Trophoblast cell (in vitro differentiated cells and primary cell): Measurements from ENCODE around the gene CNEP1R1.

Experiments
- DNase-seq, 2 donors: peaks; one replicate each; pipeline ENCODE4 v3.0.0-alpha.2; 2016
- H2AFZ ChIP-seq: 2 replicates; pipeline ENCODE4 v1.6.1; 2013; ENCODE audit warnings: low read length, moderate library complexity, mild to moderate bottlenecking; ENCODE audit not compliant: insufficient read depth, poor library complexity
- H2AK5ac ChIP-seq: 2 replicates; pipeline ENCODE4 v1.6.1; 2013; ENCODE audit warnings: mild to moderate bottlenecking, low read length
- H2BK120ac ChIP-seq: 2 replicates; pipeline ENCODE4 v1.6.1; 2013; ENCODE audit warnings: low read length, mild to moderate bottlenecking, moderate library complexity; ENCODE audit not compliant: insufficient read depth, poor library complexity
- H2BK12ac ChIP-seq: 2 replicates; pipeline ENCODE4 v1.6.1; 2013; ENCODE audit warnings: mild to moderate bottlenecking, low read length, moderate library complexity
- H2BK5ac ChIP-seq: 2 replicates; pipeline ENCODE4 v1.6.1; 2013; ENCODE audit warnings: low read length, low read depth, moderate library complexity, mild to moderate bottlenecking; ENCODE audit not compliant: poor library complexity
- H3K14ac ChIP-seq: 2 replicates; pipeline ENCODE4 v1.6.1; 2013; ENCODE audit warnings: mild to moderate bottlenecking, low read length
- H3K18ac ChIP-seq: 2 replicates; pipeline ENCODE4 v1.6.1; 2013; ENCODE audit warnings: mild to moderate bottlenecking, low read length
- H3K23ac ChIP-seq: 2 replicates; pipeline ENCODE4 v1.6.1; 2013; ENCODE audit warnings: low read length
- H3K27ac ChIP-seq: 2 replicates; pipeline ENCODE4 v1.5.1; 2013; ENCODE audit warnings: low read depth, mild to moderate bottlenecking, inconsistent platforms, low read length, moderate library complexity
- H3K27me3 ChIP-seq: 2 replicates; pipeline ENCODE4 v1.6.1; 2013; ENCODE audit warnings: inconsistent platforms, mild to moderate bottlenecking, low read length, moderate library complexity; ENCODE audit not compliant: insufficient read depth
- H3K36me3 ChIP-seq, 2 experiments: 1 replicate in 1 of 2; 2 replicates in 1 of 2; pipeline ENCODE4 v1.6.1; 2013; ENCODE audit warnings: low read length in 2 of 2, mild to moderate bottlenecking in 2 of 2, moderate library complexity in 1 of 2; ENCODE audit not compliant: insufficient read depth in 2 of 2, control insufficient read depth in 1 of 2
- H3K4ac ChIP-seq: 2 replicates; pipeline ENCODE4 v1.6.1; 2013; ENCODE audit warnings: low read depth, mild to moderate bottlenecking, low read length, moderate library complexity
- H3K4me1 ChIP-seq, 2 experiments: 1 replicate in 1 of 2; 2 replicates in 1 of 2; pipeline ENCODE4 v1.6.1; 2013; ENCODE audit warnings: low read length in 2 of 2, mild to moderate bottlenecking in 2 of 2, moderate library complexity in 1 of 2; ENCODE audit not compliant: insufficient read depth in 2 of 2, control insufficient read depth in 1 of 2
- H3K4me2 ChIP-seq: 2 replicates; pipeline ENCODE4 v1.6.1; 2013; ENCODE audit warnings: inconsistent platforms, mild to moderate bottlenecking, low read length, moderate library complexity
- H3K4me3 ChIP-seq: 2 replicates; pipeline ENCODE4 v1.5.1; 2013; ENCODE audit warnings: mild to moderate bottlenecking, low read depth, low read length, inconsistent platforms
- H3K79me1 ChIP-seq: one replicate; pipeline ENCODE4 v1.6.1; 2013; ENCODE audit warnings: low read length
- H3K79me2 ChIP-seq: 2 replicates; pipeline ENCODE4 v1.6.1; 2013; ENCODE audit warnings: low read length, mild to moderate bottlenecking; ENCODE audit not compliant: control insufficient read depth, insufficient read depth, poor library complexity
- H3K9ac ChIP-seq: 2 replicates; pipeline ENCODE4 v1.6.1; 2013; ENCODE audit warnings: mild to moderate bottlenecking, low read length
- H3K9me3 ChIP-seq: 2 replicates; pipeline ENCODE4 v1.6.1; 2013; ENCODE audit warnings: low read depth, mild to moderate bottlenecking, control low read depth, inconsistent platforms, low read length; ENCODE audit not compliant: insufficient read depth
- H4K12ac ChIP-seq: 2 replicates; pipeline ENCODE4 v1.6.1; 2013; ENCODE audit warnings: low read depth, mild to moderate bottlenecking, low read length, moderate library complexity
- H4K8ac ChIP-seq: 2 replicates; pipeline ENCODE4 v1.6.1; 2013; ENCODE audit warnings: low read depth, mild to moderate bottlenecking, low read length, moderate library complexity
- H4K91ac ChIP-seq: one replicate; pipeline ENCODE4 v1.6.1; 2013; ENCODE audit warnings: low read depth, mild to moderate bottlenecking, low read length, moderate library complexity
- WGBS: extraction: QIAGEN DNeasy Blood & Tissue Kit; methylation state at CpG from one replicate; pipeline ENCODE4 v1.1.7; 2013; ENCODE audit warnings: missing lambda C conversion rate; ENCODE audit not compliant: insufficient read length, insufficient coverage; ENCODE audit errors: extremely low coverage; 5-methylcytosine and 5-hydroxymethylcytosine counted together

The CNEP1R1 gene

GRCh38 chr16:50072730-50073129 lies 47.7 kb downstream of the CNEP1R1 start:
- H4K91ac ChIP-seq, result no peak overlapping the region
- no peak overlapping the region for H3K4me2 ChIP-seq
- H3K36me3 ChIP-seq, result peaks cover 7 to 16% of the 10 kb centered on the region in 2 experiments
- H2AK5ac ChIP-seq, result no peak overlapping the region
- H2BK12ac ChIP-seq, result no peak overlapping the region
- H3K9me3 ChIP-seq, result no peaks in the 10 kb centered on the region
- no peak overlapping the region for H3K23ac ChIP-seq
- H3K79me1 ChIP-seq, result no peaks in the 10 kb centered on the region
- H3K18ac ChIP-seq, result no peak overlapping the region
- no peaks in the 10 kb centered on the region for H3K4me1 ChIP-seq
- no peak for DNase-seq
- H4K8ac ChIP-seq, result no peak overlapping the region
- no peak overlapping the region for H3K4ac ChIP-seq
- H3K27me3 ChIP-seq, result no peaks in the 10 kb centered on the region
- no peak overlapping the region for H3K4me3 ChIP-seq
- no peaks in the 10 kb centered on the region for H3K79me2 ChIP-seq
- no peak overlapping the region for H2BK5ac ChIP-seq
- no peak overlapping the region for H3K27ac ChIP-seq
- no peak overlapping the region for H4K12ac ChIP-seq
- H2AFZ ChIP-seq, result no peak overlapping the region
- no peak overlapping the region for H3K9ac ChIP-seq
- no peak overlapping the region for H3K14ac ChIP-seq
- no peak overlapping the region for H2BK120ac ChIP-seq
- no CpG with 5 or more reads among the region's 5 CpGs for WGBS

- Histone ChIP-seq H3K36me3 (peaks cover 2 to 21% of the 10 kb centered on the region in 2 experiments), H3K4me2 (no peak overlapping the region), H3K27ac (no peak overlapping the region), H3K23ac (no peak overlapping the region), H3K79me1 (no peaks in the 10 kb centered on the region), H3K9ac (no peak overlapping the region), H4K8ac (no peak overlapping the region), H3K4ac (no peak overlapping the region), H2BK5ac (no peak overlapping the region), H2BK12ac (no peak overlapping the region), H2BK120ac (no peak overlapping the region), H2AK5ac (no peak overlapping the region), H2AFZ (no peak overlapping the region), H3K79me2 (no peaks in the 10 kb centered on the region), H4K12ac (no peak overlapping the region), H3K9me3 (no peaks in the 10 kb centered on the region), H3K4me1 (peaks cover 0 to 1% of the 10 kb centered on the region in 2 experiments), H4K91ac (no peak overlapping the region), H3K14ac (no peak overlapping the region), H3K27me3 (no peaks in the 10 kb centered on the region), H3K18ac (no peak overlapping the region), H3K4me3 (no peak overlapping the region)
- no CpG with 5 or more reads among the region's 9 CpGs for WGBS
- DNase-seq, result no peak
These were observed 54.5 kb downstream of the CNEP1R1 start for GRCh38 chr16:50079397-50080140.

- Histone ChIP-seq H3K4me3 (no peak overlapping the region), H4K12ac (no peak overlapping the region), H2AFZ (no peak overlapping the region), H2BK120ac (no peak overlapping the region), H2AK5ac (no peak overlapping the region), H3K9me3 (no peaks in the 10 kb centered on the region), H2BK12ac (no peak overlapping the region), H4K91ac (no peak overlapping the region), H3K4me2 (no peak overlapping the region), H3K23ac (no peak overlapping the region), H3K27ac (no peak overlapping the region), H4K8ac (no peak overlapping the region), H2BK5ac (no peak overlapping the region), H3K9ac (no peak overlapping the region), H3K79me1 (no peaks in the 10 kb centered on the region), H3K4ac (no peak overlapping the region), H3K36me3 (peaks cover 4 to 19% of the 10 kb centered on the region in 2 experiments), H3K79me2 (no peaks in the 10 kb centered on the region), H3K27me3 (no peaks in the 10 kb centered on the region), H3K4me1 (peaks cover 0 to 1% of the 10 kb centered on the region in 2 experiments), H3K18ac (no peak overlapping the region), H3K14ac (no peak overlapping the region)
- no peak for DNase-seq
- whole genome bisulfite sequencing, result no CpG with 5 or more reads among the region's 7 CpGs
These were observed 56.5 kb downstream of the CNEP1R1 start for GRCh38 chr16:50081428-50082018.

GRCh38 chr16:50083996-50084395 lies 59.0 kb downstream of the CNEP1R1 start:
- Histone ChIP-seq H2BK120ac (no peak overlapping the region), H2AK5ac (no peak overlapping the region), H3K36me3 (peaks cover 13 to 29% of the 10 kb centered on the region in 2 experiments), H4K12ac (no peak overlapping the region), H3K79me1 (no peaks in the 10 kb centered on the region), H3K4me2 (no peak overlapping the region), H3K14ac (no peak overlapping the region), H3K23ac (no peak overlapping the region), H3K4me1 (peaks cover 0 to 1% of the 10 kb centered on the region in 2 experiments), H3K27ac (no peak overlapping the region), H3K27me3 (no peaks in the 10 kb centered on the region), H2BK5ac (no peak overlapping the region), H2BK12ac (no peak overlapping the region), H3K18ac (no peak overlapping the region), H4K91ac (no peak overlapping the region), H2AFZ (no peak overlapping the region), H3K79me2 (no peaks in the 10 kb centered on the region), H4K8ac (no peak overlapping the region), H3K9me3 (no peaks in the 10 kb centered on the region), H3K4ac (no peak overlapping the region), H3K4me3 (no peak overlapping the region), H3K9ac (no peak overlapping the region)
- WGBS, result no CpG with 5 or more reads among the region's 8 CpGs
- DNase-seq, result no peak
